C1 segment of cervical spinal cord (tissue), 14 donors: ENCODE results near the gene KCNE1.
"Not testable (repeated sequence)": the region's sequence is repeated elsewhere in the genome, so short reads cannot be mapped to it uniquely, and the experiment has no call there.

ENCODE experiments used
- DNase-seq, 14 donors: peaks; one replicate each; lab custom pipeline; 2025; lab: John Stamatoyannopoulos, UW

Gene KCNE1

GRCh38 chr21:34513129-34513675 is 1.2 kb upstream of the KCNE1 start:
- DNase-seq, result no peak

GRCh38 chr21:34511181-34511580 is 829 bp downstream of the KCNE1 start:
- no peak for DNase-seq

GRCh38 chr21:34510148-34511142 is 1.6 kb downstream of the KCNE1 start:
- DNase-seq, result peak in 10 of 14 donors; percentile 14 to 46 (median 26)

GRCh38 chr21:34509151-34509550 is 2.9 kb downstream of the KCNE1 start:
- DNase-seq, result no peak

GRCh38 chr21:34504595-34504994 is 7.4 kb downstream of the KCNE1 start:
- no peak for DNase-seq

- no peak for DNase-seq
Measured at GRCh38 chr21:34502480-34503106, 9.4 kb downstream of the KCNE1 start.

GRCh38 chr21:34501716-34502115 is 10.3 kb downstream of the KCNE1 start:
- no peak for DNase-seq

GRCh38 chr21:34500191-34500590 is 11.8 kb downstream of the KCNE1 start:
- DNase-seq, result no peak

- DNase-seq, result no peak
Measured at GRCh38 chr21:34499116-34499515, 12.9 kb downstream of the KCNE1 start.

GRCh38 chr21:34498623-34499022 is 13.4 kb downstream of the KCNE1 start:
- DNase-seq, result no peak

GRCh38 chr21:34483854-34484253 is 28.2 kb downstream of the KCNE1 start:
- not testable (repeated sequence) for DNase-seq

- DNase-seq, result not testable (repeated sequence)
Measured at GRCh38 chr21:34483435-34483834, 28.6 kb downstream of the KCNE1 start.

- DNase-seq, result not testable (repeated sequence)
Measured at GRCh38 chr21:34467333-34467732, 44.7 kb downstream of the KCNE1 start.

- not testable (repeated sequence) for DNase-seq
Measured at GRCh38 chr21:34459426-34459825, 52.6 kb downstream of the KCNE1 start.

- DNase-seq, result not testable (repeated sequence)
Measured at GRCh38 chr21:34458266-34458665, 53.7 kb downstream of the KCNE1 start.

- DNase-seq, result not testable (repeated sequence)
Measured at GRCh38 chr21:34456180-34456579, 55.8 kb downstream of the KCNE1 start.

GRCh38 chr21:34455628-34456027 is 56.4 kb downstream of the KCNE1 start:
- DNase-seq, result not testable (repeated sequence)

- not testable (repeated sequence) for DNase-seq
Measured at GRCh38 chr21:34447018-34447417, 65.0 kb downstream of the KCNE1 start.

- DNase-seq, result not testable (repeated sequence)
Measured at GRCh38 chr21:34443486-34443885, 68.5 kb downstream of the KCNE1 start.

GRCh38 chr21:34429710-34430109 is 82.3 kb downstream of the KCNE1 start:
- not testable (repeated sequence) for DNase-seq

- not testable (repeated sequence) for DNase-seq
Measured at GRCh38 chr21:34428441-34428840, 83.6 kb downstream of the KCNE1 start.

- DNase-seq, result not testable (repeated sequence)
Measured at GRCh38 chr21:34427339-34427738, 84.7 kb downstream of the KCNE1 start.
